ENCODE data around the gene ZNF33B.

The ZNF33B gene

DNA sequence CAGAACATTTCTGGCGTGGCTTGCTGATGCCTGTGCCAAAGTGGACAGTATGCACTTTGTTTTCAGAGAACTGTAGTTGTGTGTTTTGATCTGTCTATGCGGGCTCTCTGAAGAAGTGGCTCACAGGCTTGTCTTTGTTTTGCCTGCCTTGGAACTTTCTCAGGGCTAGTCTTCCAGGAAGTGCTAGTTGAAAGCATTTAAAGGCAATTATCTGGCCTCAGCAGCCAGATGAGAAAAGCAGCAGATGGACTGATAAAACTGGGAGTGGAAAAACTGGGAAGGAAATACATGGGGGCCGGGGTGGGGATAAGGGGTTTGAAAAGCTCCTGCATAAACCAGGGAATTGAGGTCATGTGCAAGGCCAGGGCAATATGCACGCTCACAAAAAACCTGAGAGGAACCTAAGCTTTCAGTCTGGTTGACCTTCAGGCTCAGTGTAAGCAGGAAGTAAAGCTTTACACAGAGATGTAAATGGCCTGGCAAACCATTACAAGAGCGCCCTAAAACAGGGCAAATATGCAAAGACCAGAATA, 94.5 kb downstream of the ZNF33B start:
- no peak overlapping the region for H3K4me3 ChIP-seq (ENCODE audit: low read length)
- H3K9ac ChIP-seq (ENCODE audit: low read length), result no peak overlapping the region
- H3K4me1 ChIP-seq (ENCODE audit: low read length), result no peaks in the 10 kb centered on the region
- H3K27ac ChIP-seq (ENCODE audit: low read length), result no peak overlapping the region
- H3K27me3 ChIP-seq (ENCODE audit: low read depth, low read length), result no peaks in the 10 kb centered on the region
- no peaks in the 10 kb centered on the region for H3K79me2 ChIP-seq (ENCODE audit: low read length)
- H4K20me1 ChIP-seq (ENCODE audit: insufficient read depth, low read length), result no peaks in the 10 kb centered on the region
- H3K36me3 ChIP-seq (replicated peaks; ENCODE audit: low read depth, low read length), result peaks cover 17% of the 10 kb centered on the region
- no peak for TF ChIP-seq EZH2phosphoT487 (IDR thresholded peaks at IDR 0.05; ENCODE audit: low read depth)
- TF ChIP-seq, protein P1, sequence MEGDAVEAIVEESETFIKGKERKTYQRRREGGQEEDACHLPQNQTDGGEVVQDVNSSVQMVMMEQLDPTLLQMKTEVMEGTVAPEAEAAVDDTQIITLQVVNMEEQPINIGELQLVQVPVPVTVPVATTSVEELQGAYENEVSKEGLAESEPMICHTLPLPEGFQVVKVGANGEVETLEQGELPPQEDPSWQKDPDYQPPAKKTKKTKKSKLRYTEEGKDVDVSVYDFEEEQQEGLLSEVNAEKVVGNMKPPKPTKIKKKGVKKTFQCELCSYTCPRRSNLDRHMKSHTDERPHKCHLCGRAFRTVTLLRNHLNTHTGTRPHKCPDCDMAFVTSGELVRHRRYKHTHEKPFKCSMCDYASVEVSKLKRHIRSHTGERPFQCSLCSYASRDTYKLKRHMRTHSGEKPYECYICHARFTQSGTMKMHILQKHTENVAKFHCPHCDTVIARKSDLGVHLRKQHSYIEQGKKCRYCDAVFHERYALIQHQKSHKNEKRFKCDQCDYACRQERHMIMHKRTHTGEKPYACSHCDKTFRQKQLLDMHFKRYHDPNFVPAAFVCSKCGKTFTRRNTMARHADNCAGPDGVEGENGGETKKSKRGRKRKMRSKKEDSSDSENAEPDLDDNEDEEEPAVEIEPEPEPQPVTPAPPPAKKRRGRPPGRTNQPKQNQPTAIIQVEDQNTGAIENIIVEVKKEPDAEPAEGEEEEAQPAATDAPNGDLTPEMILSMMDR (IDR thresholded peaks at IDR 0.05; ENCODE audit: low read depth, low read length), result no peak
- H3K9me3 ChIP-seq (ENCODE audit: insufficient read depth, low read length), result no peaks in the 10 kb centered on the region
- no peak overlapping the region for H3K4me2 ChIP-seq (ENCODE audit: low read length)
- H2AFZ ChIP-seq (ENCODE audit: low read depth, low read length), result no peak overlapping the region

All from OCI-LY3 (cell line).